Measurements from ENCODE around the gene AXL. TPM values are rescaled to one million over a fixed set of nuclear protein-coding genes. Genes with fewer than 3 reads are reported as not detected.

The AXL gene
- total and polyA plus RNA-seq, 4 donors = 4.3 to 24.8 (median 12.1) TPM

GRCh38 chr19:41214161-41214560 is 4.9 kb upstream of the AXL start:
- H3K9ac ChIP-seq (ENCODE audit: low read depth in 1 of 2, low read length in 2 of 2) = no peak overlapping the region
- peaks cover 0 to 2% (median 0%) of the 10 kb centered on the region in 4 donors for H3K4me1 ChIP-seq (ENCODE audit: control insufficient read depth in 4 of 4, insufficient read depth in 4 of 4, low read length in 3 of 4)
- DNase-seq (ENCODE audit: low spot score) = no peak
- 95% methylated on average over 1 of the region's 1 CpG for WGBS
- no peak overlapping the region for H3K4me3 ChIP-seq (ENCODE audit: low read depth in 1 of 3, low read length in 3 of 3)
- H3K9me3 ChIP-seq (ENCODE audit: control insufficient read depth in 4 of 4, low read length in 3 of 4) = no peaks in the 10 kb centered on the region
- no peak for TF ChIP-seq JUND (IDR thresholded peaks at IDR 0.05)
- TF ChIP-seq GABPA (IDR thresholded peaks at IDR 0.05 in 1 of 2, conservative IDR thresholded peaks at IDR 0.05 in 1 of 2) = no peak
- TF ChIP-seq FOXA1 (IDR thresholded peaks at IDR 0.05) = no peak
- no peak for TF ChIP-seq ZBTB33 (IDR thresholded peaks at IDR 0.05)
- no peak for TF ChIP-seq RAD21 (IDR thresholded peaks at IDR 0.05)
- TF ChIP-seq CTCF (IDR thresholded peaks at IDR 0.05; ENCODE audit: low read depth, low read length, missing input control) = no peak
- TF ChIP-seq EGR1 (IDR thresholded peaks at IDR 0.05; ENCODE audit: low read depth in 2 of 2) = no peak
- TF ChIP-seq HNF4A (conservative IDR thresholded peaks at IDR 0.05) = no peak
- TF ChIP-seq NR2F2 (IDR thresholded peaks at IDR 0.05) = no peak
- no peak for TF ChIP-seq YY1 (IDR thresholded peaks at IDR 0.05)
- no peak for TF ChIP-seq RXRA (IDR thresholded peaks at IDR 0.05)
- TF ChIP-seq ATF3 (IDR thresholded peaks at IDR 0.05) = no peak
- TF ChIP-seq FOXA2 (IDR thresholded peaks at IDR 0.05) = no peak
- no peaks in the 10 kb centered on the region for H3K27me3 ChIP-seq (ENCODE audit: control insufficient read depth in 4 of 4, insufficient read depth in 4 of 4, low read length in 3 of 4)
- no peak overlapping the region for H3K27ac ChIP-seq (ENCODE audit: low read depth in 1 of 2, low read length in 2 of 2)
- no peaks in the 10 kb centered on the region for H3K36me3 ChIP-seq (ENCODE audit: control insufficient read depth in 4 of 4, insufficient read depth in 3 of 4, low read depth in 1 of 4, low read length in 3 of 4)

- Histone ChIP-seq H3K4me1 (ENCODE audit: control insufficient read depth in 4 of 4, insufficient read depth in 4 of 4, low read length in 3 of 4) (peaks cover 0 to 2% (median 0%) of the 10 kb centered on the region in 4 donors), H3K27ac (ENCODE audit: low read depth in 1 of 2, low read length in 2 of 2) (no peak overlapping the region), H3K36me3 (ENCODE audit: control insufficient read depth in 4 of 4, insufficient read depth in 3 of 4, low read depth in 1 of 4, low read length in 3 of 4) (no peaks in the 10 kb centered on the region), H3K27me3 (ENCODE audit: control insufficient read depth in 4 of 4, insufficient read depth in 4 of 4, low read length in 3 of 4) (peaks cover 0 to 2% (median 0%) of the 10 kb centered on the region in 4 donors), H3K4me3 (ENCODE audit: low read depth in 1 of 3, low read length in 3 of 3) (no peak overlapping the region), H3K9me3 (ENCODE audit: control insufficient read depth in 4 of 4, low read length in 3 of 4) (no peaks in the 10 kb centered on the region), H3K9ac (ENCODE audit: low read depth in 1 of 2, low read length in 2 of 2) (no peak overlapping the region)
- TF ChIP-seq GABPA (IDR thresholded peaks at IDR 0.05 in 1 of 2, conservative IDR thresholded peaks at IDR 0.05 in 1 of 2) = no peak
- no peak for TF ChIP-seq SP1 (IDR thresholded peaks at IDR 0.05)
- TF ChIP-seq RXRA (IDR thresholded peaks at IDR 0.05) = no peak
- TF ChIP-seq JUND (IDR thresholded peaks at IDR 0.05) = no peak
- TF ChIP-seq NR2F2 (IDR thresholded peaks at IDR 0.05) = no peak
- no peak for TF ChIP-seq HNF4G (IDR thresholded peaks at IDR 0.05)
- no peak for TF ChIP-seq EGR1 (IDR thresholded peaks at IDR 0.05; ENCODE audit: low read depth in 2 of 2)
- no peak for TF ChIP-seq ATF3 (IDR thresholded peaks at IDR 0.05)
- no peak for TF ChIP-seq HNF4A (conservative IDR thresholded peaks at IDR 0.05)
- TF ChIP-seq MAX (IDR thresholded peaks at IDR 0.05) = no peak
- TF ChIP-seq TAF1 (conservative IDR thresholded peaks at IDR 0.05) = no peak
- no peak for TF ChIP-seq CTCF (IDR thresholded peaks at IDR 0.05; ENCODE audit: low read depth, low read length, missing input control)
- no peak for TF ChIP-seq FOXA2 (IDR thresholded peaks at IDR 0.05)
- TF ChIP-seq FOXA1 (IDR thresholded peaks at IDR 0.05) = no peak
- TF ChIP-seq REST (IDR thresholded peaks at IDR 0.05) = no peak
- no peak for TF ChIP-seq RAD21 (IDR thresholded peaks at IDR 0.05)
- DNase-seq (ENCODE audit: low spot score) = no peak
- WGBS = 72% methylated on average over 7 of the region's 7 CpGs
Observed at GRCh38 chr19:41217741-41218140, 1.3 kb upstream of the AXL start.

Data from liver (tissue), 9 donors.